HG03460 (cell line): Measurements from ENCODE around the gene OTUB1.

Experiments used
- ATAC-seq: cut with Tn5 transposase; IDR thresholded peaks from one replicate; pipeline ENCODE4 v1.9.1; 2021; ENCODE audit not compliant: unreplicated experiment

The OTUB1 gene

DNA sequence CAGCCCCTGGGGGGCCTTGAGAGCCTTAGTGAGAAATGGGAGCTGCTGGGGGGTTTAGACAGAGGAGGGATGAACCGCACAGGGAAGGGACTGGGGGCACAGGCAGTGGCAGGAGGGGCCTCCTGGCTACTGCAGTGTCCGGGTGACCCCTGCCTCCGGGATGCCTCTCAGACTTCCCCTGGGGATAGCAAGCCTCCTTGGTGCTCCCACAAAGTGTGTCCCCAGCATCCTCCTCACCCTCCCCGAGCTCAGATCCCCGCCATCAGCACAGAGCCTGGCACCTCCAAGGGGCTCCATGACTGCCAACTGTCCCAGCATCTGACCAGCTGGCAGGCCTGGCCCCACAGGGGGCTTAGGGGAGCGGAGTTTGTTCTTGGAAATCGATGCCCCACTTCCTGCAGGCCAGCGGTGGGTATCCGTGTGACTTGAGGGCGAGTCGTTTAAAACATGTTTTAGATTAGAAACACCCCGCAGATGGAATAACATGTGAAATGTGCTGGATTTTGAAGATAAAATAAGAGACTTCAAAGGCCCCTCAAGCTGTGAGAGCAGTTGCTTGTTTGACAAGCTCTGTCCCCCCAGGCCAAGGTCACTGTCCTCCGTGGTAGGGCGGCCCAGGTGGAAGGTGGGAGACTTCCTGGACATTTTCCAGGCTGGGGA is 36.0 kb downstream of the OTUB1 start:
- no peak for ATAC-seq

DNA sequence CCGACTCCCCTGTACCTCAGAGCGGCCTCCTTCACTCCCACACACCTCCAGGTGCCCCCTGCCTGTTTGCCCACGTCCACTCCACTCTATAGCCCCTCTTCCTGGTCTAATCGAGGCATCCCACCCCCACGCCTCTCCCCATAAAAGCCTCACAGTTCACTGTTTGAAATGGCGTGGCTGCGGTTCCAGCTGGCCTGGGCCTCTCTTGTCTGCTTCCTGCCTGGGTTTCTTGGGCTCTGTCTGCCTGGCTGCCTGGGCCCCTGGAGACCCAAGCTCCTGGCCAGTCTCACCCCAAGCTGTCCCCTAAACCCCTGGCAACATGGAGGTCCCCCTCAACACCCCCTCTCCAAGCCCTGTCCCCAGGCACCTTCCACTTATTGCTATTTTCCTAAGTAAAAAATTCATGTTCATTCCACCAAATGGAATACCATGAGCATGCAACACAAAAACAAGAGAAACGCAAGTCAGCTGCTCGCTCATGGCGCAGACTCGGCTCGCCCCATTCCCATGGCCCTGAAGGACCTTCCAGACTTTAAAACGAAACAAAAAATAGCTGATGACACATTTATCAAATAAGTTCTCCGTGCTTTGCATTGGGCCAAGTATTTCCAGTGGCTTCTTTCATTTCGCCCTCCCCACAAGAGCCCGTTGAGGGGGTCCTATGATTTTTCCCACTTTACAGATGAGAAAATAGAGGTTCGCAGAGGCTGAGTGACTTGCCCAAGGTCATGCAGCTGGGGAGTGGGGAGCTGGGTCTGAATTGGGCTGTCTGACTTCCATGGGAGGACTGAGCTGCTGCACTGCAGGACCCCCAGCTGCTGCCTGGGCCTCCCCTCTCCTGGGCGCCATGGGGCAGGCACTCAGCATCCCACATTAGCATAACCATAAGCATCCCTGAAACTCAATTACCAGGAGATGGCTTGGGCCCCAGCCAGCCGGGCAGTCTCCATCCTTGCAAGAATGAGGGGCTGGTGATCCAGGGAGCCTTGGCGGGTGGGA is 37.8 kb downstream of the OTUB1 start:
- no peak for ATAC-seq

DNA sequence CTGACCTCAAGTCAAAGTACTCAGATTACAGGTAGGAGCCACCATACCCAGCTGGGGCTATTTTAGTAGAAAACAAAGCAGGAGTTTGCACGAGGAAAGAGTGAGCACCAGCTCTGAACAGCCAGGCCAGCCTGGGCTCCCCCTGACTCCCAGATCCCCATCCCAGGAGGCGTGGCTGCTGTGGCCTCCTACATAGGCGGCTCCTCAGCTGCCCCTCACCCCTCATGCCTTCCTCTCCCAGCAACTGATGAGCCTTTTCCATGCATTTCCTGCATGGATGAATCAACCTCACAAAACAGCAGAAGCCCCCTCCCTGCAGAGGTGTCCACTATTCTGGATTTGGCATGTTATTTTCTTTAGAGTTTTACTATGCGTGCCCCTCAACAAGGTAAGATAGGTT is 39.0 kb downstream of the OTUB1 start:
- ATAC-seq: no peak

- ATAC-seq: no peak
Observed at GRCh38 chr11:64026575-64027205, 40.5 kb downstream of the OTUB1 start.

- no peak for ATAC-seq
Observed at GRCh38 chr11:64027651-64028397, 41.6 kb downstream of the OTUB1 start.

DNA sequence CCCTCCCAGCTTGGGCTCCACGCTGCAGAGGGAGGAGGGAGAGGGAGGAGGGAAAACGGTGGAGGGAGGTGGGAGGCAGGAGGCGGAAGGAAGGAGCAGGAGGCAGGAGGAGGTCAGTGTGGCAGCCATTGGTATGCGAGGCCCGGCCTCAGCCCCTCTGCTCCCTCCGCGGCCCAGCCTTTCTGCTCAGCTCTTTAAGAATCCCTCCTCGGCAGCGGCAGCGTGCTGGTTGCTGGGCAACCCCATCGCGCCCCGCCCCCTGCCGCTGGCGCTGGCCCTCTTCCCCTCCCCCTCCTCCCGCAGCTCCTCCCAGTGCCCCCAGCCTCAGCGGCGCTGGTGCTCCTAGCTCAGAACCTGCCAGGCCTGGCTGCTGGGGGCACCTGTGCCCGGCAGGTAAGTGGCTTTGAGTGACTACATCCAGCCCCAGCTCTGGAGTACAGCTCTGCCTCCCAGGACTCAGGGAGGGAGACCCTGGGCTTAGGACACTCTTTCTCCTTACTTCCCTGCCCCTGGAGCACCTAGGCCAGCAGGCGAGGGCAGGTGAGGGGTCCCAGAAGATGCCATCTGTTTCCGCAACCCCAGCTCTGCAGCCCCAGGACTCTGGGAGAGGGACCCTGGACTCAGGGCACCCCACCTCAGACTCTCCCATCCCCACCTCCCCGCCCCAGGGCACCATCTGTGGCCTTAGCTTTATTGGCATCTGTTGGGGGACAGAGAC is 42.3 kb downstream of the OTUB1 start:
- ATAC-seq: no peak

- ATAC-seq: no peak
Observed at GRCh38 chr11:64029773-64030172, 43.5 kb downstream of the OTUB1 start.

- no peak for ATAC-seq
Observed at GRCh38 chr11:64031001-64031400, 44.8 kb downstream of the OTUB1 start.

DNA sequence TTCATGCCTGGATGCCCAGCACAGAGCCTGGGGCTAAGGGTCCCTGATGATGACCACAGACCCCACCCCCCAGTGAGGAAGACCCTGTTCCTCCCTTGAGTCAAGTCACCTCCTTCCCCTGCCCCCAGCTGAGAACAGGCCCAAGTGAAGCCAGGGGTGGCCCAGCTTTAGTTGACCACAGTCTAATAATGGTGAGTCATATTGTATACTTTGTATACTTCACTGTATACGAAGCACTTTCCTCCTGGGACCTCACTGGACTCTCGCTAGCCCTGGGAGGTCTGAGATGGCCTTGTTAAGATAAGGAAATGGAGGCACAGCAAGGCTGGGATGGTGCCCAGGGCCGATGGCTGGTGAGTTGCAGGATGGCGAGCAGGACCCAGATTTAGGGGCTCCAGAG is 45.8 kb downstream of the OTUB1 start:
- no peak for ATAC-seq

DNA sequence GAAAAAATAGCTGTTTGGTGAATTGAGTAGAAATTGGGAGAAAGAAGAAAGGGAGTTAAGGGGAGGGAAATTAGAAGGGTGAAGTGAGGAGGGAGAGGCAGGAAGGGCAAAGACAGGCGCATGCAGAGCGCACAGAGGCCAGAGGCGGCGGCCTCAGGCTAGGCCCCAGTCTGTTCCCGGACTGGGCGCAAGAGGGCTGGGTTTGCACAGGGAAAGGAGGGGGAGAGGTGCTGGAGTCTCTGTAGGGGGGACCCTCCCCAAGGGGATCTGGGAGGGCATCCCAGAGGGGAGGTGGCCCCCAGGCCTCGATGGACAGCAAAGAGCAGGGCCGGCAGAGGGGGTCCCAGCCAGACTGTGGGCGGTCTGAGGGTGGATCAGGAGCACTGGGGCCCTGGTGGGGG is 48.2 kb downstream of the OTUB1 start:
- no peak for ATAC-seq

DNA sequence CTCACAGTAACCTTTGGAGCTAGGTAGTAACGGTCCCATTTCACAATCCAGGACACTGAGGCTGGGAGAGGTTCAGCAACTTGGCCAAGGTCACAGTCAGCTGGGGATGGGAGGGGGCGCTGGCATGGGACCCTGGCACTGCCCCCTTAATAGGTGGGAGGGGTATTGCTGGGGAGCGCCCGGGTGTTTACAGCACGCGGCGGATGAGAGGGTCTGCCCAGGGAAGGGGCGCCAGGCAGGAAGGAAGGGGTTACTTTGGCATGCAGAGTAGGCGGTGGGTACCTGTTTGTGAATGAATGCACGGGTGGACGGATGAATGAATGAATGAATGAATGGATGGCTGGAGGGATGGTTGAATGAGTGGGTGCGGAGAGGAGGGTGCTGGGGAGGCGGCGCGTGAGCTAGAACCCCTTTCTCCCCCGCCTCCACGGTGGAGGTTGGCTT is 48.9 kb downstream of the OTUB1 start:
- ATAC-seq: no peak

DNA sequence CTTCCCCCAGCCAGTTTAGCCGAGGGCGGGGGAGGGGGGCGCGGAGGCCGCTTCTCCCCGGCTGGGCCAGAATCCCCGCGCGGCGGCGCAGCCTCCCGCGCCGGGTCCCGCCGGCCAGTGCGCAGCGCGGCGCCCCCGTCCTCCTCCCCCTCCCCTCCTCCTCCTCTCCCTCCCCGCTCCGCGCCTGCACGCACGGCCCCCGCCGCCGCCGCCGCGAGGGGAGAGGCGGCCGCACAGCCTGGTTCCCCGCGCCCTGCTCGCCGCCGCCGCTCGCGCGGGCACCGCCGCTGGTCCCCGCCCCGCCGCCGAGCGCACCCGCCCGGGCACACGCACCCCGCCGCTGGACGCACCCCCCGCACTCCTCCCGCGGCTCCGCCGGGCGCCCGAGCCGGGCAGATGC is 49.3 kb downstream of the OTUB1 start, which contains the start of gene FLRT1:
TSS of gene FLRT1 (plus strand) at position 356 of the 400 bp plus-strand sequence. CDS start 80,337 bp downstream, outside the sequence.
- ATAC-seq: no peak

DNA sequence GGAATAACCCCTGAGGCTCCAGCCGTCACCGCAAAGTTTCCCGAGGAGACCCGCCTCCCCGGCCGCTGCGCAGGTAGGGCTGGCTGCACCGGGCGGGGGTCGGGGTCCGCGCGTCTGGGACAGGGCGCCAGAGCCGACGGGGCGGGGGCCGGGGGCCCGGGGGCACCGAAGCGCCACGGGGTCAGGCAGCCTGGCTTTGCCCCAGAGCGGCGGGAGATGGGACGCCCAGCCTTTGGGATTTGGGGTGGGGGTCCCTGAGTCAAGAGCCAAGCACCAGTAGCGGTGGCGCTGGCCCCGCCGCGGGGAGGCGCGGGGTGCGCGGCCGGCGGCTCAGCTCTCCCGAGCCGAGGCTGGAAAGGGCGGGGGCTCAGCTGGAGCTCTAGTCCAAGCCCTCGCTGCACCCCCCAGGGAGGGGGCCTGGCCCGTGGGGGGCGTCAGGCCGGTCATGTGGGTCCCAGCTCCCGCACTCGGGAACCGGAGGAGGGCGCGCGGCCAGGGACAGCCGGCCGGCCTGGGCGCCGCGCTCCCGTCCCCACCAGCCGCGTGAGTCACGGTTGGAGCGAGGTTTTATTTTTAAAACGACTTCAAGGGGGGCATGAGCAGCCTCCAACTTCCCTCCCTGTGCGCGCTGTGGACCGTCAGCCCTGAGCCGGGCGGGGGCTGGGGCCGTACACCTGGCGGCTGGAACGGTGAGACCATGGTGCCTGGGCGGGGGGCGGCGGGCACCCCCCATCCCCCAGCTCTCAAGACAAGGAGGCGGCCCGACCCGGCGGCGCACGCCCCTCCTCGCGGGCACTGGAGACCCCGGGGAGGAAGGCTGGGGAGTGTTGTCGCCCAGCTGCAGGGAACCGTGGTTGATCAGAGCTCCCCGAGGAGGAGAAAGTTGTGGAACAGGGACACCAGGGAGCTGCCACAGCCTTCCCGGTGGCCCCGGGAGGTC is 50.1 kb downstream of the OTUB1 start:
- ATAC-seq: no peak

- no peak for ATAC-seq
Observed at GRCh38 chr11:64037027-64037634, 50.9 kb downstream of the OTUB1 start.

- no peak for ATAC-seq
Observed at GRCh38 chr11:64038500-64038899, 52.3 kb downstream of the OTUB1 start.

- no peak for ATAC-seq
Observed at GRCh38 chr11:64039012-64039665, 52.9 kb downstream of the OTUB1 start.

DNA sequence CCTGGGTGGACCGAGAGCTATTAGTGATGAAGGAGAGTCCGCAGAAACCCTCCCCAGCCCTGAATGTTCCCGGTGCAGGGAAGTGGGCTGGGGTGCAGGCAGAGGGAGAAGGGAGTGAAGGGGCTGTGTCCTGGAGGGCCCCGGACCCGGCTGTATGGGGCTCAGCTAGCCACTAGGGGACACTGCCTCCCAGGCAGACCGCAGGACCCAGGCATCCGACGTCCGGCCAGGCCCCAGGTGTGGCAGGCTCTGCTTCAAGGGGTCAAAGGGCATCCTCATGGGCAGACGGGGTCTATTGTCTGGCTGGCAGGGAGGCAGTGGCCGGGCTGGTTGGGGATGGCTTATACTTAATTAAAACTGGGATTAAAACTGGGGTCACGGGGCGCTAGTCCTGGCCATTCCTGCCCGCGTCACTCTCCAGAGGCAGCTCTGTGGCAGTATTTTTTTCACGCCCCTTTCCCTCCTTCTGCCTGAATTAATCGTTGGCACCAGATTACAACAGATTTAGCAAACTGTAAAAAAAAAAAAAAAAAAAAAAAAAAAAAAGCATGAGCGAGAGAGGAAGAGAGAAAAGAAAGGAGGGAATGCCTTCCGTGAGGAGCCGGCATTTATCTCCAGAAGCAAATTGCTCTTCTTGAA is 54.6 kb downstream of the OTUB1 start:
- no peak for ATAC-seq

DNA sequence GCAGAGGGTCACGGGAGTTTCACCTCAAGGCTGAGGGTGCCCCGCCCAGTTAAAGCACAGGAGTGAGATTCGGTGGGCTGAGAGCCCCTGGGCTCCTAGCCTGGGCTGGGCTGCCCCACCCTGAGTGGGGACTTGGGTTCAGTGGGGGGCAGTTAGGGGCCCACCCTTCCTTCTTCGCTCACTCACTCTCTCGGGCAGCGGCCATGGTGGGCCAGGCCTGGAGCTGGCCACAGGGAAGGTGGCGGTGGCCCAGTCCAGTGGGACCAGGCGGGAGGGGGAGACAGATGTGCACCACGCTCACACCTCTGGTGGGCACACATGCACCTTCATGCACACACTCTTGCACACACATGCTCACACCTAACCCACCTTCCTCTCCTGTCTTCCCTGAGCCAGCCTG is 55.6 kb downstream of the OTUB1 start:
- no peak for ATAC-seq
